ENCODE results near the gene SLC9A9.

The SLC9A9 gene

DNA sequence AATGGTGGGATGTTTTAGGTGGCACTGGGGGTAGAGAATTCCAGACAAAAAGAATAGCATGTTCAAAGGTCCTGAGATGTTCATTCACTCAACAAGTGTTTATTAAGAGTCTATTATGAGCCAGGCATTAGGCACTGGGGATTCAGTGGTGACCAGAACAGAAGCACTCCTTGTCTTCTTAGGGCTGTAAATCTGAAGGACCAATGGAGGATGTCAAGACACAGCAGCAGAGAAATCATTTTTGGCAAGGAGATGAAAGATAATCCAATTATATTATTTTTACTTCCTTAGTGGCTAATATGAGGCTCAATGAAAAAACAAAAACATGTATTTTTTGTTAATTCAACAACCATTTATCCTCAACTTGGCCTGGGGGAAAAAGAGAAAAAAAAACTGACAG, 218.5 kb downstream of the SLC9A9 start:
- TF ChIP-seq ZNF274 (IDR thresholded peaks at IDR 0.05; ENCODE audit: low read depth, low read length): no peak
- no peak overlapping the region for H3K4me3 ChIP-seq (ENCODE audit: low read length)

DNA sequence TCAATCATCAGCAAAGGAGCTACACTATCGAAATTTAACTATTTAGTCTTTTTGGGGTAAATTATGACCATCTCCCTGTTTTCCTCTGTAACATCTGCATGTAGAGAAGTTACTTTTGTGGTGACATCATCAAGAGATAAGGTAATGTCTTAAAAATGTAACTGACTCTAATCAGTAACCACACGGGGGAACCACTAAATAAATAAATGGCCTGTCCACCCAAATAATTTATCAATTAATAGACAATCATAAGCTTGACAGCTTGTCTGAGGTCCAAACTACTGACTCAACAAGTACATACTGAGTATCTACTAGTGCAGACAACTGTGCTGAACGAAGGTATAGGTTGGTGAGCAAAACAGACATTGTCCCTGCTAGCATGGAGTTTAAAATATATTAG, 219.3 kb downstream of the SLC9A9 start:
- no peak overlapping the region for H3K4me3 ChIP-seq (ENCODE audit: low read length)
- no peak for TF ChIP-seq ZNF274 (IDR thresholded peaks at IDR 0.05; ENCODE audit: low read depth, low read length)

DNA sequence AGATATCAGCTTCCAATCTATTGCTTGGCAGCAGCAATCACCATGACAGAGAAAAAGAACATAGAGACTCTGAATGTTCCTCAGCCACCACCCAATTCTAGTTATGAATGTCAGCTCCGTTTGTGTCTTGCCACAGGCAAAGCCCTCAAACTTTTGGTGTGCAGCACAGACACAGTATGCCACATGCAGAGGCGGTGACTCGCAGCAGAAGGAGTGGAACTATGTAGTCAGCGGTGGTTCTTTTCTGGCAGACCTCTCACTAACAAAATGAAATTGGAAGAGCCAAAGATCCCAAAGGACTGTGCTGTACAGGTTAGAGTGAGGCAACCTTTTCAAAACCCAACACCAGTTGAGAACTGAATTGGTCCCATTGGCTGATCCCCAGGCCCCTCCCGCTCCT, 220.9 kb downstream of the SLC9A9 start:
- TF ChIP-seq ZNF274 (IDR thresholded peaks at IDR 0.05; ENCODE audit: low read depth, low read length): no peak
- H3K4me3 ChIP-seq (ENCODE audit: low read length): no peak overlapping the region

DNA sequence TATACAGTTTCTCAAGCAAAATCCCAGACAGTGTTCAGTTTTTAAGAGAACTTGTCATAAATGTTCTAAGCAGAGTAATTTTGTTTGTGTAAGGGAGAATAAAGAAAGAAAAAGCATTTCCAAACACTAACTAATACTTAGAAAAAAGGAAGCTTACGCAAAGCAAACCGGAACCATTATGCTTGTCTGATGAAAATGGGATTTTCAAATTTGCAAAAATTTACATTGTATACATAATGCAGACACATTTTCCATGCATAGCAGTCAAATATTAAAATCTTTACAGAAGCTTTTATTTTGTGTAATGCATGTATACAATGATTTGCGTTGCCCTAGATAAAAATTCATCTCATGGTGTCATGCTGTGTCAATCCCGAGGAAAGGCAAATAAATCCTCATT, 229.0 kb downstream of the SLC9A9 start:
- H3K4me3 ChIP-seq (ENCODE audit: low read length): no peak overlapping the region
- no peak for TF ChIP-seq ZNF274 (IDR thresholded peaks at IDR 0.05; ENCODE audit: low read depth, low read length)

DNA sequence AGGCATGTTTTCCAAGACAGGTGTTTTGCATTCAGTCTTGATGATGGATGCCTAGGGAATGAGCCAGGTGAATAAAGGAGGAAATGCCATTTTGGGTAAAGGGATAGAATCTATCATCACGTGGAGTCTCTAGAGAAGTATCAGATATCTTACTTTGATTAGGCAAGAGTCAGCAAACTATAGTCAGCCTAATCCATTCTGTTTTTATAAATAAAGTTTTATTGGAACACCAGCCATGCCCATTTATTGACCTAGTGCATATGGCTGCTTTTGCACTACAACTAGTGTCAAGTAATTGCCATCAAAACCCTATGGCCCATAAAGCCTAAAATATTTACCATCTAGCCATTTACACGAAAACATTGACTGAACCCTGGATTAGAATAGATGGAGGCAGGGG, 231.2 kb downstream of the SLC9A9 start:
- no peak for TF ChIP-seq ZNF274 (IDR thresholded peaks at IDR 0.05; ENCODE audit: low read depth, low read length)
- H3K4me3 ChIP-seq (ENCODE audit: low read length): no peak overlapping the region

DNA sequence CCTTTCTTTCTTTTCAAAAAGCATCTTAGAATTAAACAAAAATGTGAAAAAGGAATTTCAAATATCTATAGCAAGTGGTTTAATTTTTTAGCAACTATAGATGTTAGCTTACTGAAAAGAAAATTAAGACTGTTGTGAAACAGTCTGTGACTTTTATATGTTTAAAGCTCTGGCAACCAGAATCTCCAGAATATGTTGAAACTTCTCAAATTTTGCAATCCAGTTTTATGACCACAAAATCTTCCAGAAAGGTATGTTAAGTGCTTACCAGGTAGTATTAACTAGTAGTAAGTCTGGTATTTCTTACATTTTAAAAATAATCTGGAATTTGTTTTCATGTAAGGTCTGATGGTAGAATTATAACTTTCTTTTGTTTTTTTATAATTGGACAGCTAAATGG, 235.0 kb downstream of the SLC9A9 start:
- no peak for TF ChIP-seq ZNF274 (IDR thresholded peaks at IDR 0.05; ENCODE audit: low read depth, low read length)
- no peak overlapping the region for H3K4me3 ChIP-seq (ENCODE audit: low read length)

DNA sequence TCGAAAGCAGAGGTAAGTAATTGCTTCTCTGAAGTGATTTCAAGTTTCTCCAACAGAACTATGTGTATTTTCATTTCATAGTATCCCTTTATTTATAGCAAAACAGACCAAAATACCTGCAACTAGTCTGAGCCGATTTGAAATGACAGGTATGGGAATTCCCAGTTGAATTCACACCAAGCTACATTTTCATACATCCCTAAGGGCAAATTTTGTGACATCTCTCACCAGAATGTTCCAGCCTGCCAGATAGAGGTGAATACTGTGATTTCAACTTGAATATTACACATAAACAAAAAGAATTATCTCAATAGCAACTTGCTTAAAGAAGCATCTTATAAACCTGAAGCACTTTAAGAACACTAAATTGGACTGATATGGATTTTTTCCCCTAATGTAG, 235.7 kb downstream of the SLC9A9 start:
- H3K4me3 ChIP-seq (ENCODE audit: low read length): no peak overlapping the region
- TF ChIP-seq ZNF274 (IDR thresholded peaks at IDR 0.05; ENCODE audit: low read depth, low read length): no peak

DNA sequence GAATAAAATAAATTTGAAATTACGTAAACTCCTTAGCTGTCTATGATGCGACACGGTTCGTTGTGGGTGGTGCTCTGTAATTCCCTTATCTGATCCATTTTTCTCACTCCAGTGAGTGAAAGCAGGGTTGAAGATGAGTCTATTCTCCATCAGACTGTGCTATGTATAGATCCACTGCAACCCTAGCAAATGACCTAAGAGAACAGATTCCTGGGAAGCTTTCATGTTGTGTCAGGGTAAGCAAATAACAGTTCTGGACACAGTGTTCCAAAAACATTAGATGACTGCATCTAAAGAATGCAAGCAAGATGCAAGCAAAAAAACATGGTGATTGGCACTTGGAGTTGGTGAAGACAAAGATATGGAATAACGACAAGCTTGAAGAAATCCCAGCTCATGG, 239.3 kb downstream of the SLC9A9 start:
- no peak for TF ChIP-seq ZNF274 (IDR thresholded peaks at IDR 0.05; ENCODE audit: low read depth, low read length)
- no peak overlapping the region for H3K4me3 ChIP-seq (ENCODE audit: low read length)

DNA sequence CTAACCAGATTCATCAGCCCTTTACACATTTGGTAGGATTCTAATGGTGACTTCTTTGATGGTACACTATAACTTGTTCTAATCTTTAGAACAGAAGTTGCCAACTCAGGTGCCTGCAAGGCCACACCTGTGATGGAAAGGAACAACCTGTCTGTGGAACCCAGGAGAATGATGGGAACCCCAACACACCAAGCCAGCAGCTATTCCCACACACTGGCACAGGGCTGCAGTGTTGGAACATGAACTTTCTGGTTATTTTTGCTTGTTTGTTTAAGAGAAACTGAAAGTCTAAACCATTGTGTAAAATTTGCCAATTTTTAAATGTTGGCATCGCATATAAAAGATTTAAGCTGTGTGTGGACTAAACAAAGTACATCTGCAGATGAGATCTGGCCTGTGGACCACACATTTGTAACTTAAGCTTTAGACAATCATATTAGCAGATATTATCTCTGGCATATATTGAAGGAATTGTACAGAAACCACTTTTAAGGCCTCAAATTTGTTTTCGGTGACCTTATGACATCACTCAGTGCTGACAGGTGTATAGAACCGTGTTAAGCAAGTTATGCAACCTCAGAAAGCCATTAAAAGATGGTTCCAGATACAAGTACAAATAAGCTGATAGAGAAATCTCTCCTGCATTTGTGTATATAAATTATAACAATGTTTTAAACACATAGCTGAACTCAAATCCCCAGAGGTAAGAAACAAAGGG, 242.9 kb downstream of the SLC9A9 start:
- H3K4me3 ChIP-seq (ENCODE audit: low read length): no peak overlapping the region; the same call in 1 of the 2 replicates
- TF ChIP-seq ZNF274 (IDR thresholded peaks at IDR 0.05; ENCODE audit: low read depth, low read length): no peak

DNA sequence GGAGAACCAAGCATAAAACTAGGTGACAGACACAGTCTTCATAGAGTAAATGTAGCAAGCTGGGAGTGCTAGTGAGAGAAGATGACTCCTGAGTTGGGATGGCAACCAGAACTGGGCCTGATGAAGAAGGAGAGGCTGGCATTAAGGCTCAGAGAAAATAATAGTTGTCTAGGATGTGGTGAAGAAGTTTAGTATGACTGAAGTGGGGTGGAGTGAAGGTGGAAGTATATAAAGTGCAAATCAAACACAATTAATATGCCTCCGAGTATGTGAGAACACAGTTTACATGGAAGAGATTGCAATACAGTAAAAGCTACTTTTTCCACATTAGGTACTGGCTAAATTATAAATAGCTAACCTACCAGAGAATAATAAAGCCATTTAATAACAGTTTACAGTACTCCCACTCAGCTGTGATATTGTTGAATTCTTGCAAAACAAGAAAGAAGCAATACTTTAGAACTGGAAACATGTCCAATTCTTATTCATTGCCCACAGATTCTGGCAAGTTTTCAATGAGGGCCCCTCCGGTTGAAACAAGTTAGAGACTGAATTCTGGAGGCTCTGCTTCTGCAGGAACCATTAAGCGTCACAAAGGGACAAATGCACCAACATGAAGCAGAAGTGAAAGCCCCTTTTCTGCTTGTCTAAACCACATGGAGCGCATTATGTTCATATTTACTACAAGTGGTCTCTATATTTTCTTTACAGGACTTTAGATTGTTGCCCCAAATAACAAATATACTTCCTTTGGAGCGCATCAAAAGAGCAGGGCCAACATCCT, 243.7 kb downstream of the SLC9A9 start:
- no peak for TF ChIP-seq ZNF274 (IDR thresholded peaks at IDR 0.05; ENCODE audit: low read depth, low read length)
- no peak overlapping the region for H3K4me3 ChIP-seq (ENCODE audit: low read length)

DNA sequence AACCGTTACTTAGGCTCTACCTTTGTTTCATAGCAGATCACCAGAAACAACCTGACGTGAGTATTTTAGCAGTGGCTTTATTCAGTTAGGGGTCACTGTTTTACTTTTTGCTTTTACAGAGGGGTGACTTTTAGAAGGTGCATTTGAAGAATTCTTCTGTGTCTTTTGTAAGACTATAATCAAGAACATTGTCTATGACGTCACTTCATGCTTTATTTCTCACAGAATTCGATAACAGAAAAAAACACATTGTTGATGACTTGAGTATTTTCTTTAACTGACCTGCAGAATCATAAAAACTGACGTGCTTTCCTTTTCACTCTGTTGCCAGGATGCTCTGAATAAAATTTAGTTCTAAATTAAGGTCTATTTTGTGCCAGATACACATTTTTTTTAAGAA, 244.5 kb downstream of the SLC9A9 start:
- no peak for TF ChIP-seq ZNF274 (IDR thresholded peaks at IDR 0.05; ENCODE audit: low read depth, low read length)
- H3K4me3 ChIP-seq (ENCODE audit: low read length): no peak overlapping the region

DNA sequence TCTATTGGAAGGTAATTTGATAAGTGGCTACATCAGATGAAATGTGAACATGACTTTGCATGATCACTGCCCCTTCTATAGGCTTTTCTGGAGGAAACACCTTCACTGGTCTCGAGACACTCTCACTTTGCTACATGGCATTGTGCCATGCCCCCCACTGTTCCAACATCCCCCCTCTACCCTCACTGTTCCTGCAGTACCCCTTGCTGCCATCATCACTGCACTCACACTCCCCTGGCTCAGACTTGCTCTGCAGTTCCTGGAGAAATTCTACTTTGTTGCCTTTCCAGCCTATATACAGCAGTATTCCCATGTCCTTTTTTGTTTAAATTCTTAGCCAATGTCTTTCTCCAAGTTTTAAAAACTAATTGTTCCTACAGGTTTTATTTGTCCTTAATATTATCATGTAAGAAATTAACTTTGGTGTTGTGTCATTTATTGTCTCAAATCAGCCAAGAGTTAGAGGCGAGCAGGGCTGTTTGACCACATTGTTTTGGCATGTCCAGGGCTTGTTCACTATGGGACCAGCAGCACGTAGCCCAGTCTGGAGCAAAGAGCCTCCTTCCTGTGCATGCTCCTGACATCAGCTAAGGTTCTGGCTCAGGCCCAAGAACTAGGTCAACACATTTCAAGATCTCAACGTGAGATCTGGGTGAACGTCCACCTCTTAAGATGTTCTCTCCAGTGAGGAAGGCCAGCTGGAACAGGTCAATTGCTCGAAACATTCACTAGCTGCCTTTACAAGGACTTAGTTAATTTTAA, 246.4 kb downstream of the SLC9A9 start:
- no peak overlapping the region for H3K4me3 ChIP-seq (ENCODE audit: low read length)
- TF ChIP-seq ZNF274 (IDR thresholded peaks at IDR 0.05; ENCODE audit: low read depth, low read length): no peak

DNA sequence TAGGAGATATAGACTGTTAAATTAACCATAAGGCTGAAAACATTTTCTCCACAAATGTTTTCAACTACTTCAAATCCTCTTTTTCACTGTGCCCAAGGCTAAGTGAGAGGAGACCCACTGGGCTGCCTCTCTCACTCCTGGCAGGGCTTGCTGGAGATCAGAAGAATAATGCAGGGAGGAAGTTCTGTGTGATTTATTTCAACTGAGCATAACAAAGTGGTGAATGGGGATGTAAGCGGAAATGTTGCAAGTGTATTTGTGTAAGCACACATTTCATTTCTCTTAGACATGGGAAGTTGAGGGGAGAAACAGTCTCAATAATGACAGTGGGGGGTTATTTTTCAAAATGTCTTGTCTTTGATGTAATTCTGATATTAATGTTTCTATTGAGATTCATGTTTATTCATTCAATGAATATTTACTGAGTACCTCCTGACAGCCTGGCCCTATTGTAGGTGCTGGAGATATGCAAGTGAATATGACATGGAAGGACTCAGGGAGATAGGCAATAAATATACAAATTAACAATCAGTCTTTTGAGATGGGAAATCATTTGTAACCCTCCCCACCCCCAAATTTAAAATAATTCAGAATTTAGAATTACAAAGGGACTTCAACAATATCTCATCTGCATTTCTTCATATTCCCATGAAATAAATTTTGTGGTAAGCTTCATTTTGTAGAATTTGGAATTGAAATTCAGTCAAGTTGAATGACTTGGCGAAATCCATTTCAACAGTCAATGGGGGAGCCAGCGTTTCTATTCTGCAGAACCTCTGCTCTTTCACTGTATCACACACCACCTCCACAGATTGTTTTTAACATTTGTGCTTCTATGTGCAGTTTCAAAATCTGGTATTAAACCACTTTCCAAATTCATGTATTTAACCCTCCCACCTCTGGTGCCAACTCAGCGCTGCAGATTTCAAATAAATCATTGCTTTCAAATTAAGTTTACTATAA, 247.2 kb downstream of the SLC9A9 start:
- TF ChIP-seq ZNF274 (IDR thresholded peaks at IDR 0.05; ENCODE audit: low read depth, low read length): no peak
- no peak overlapping the region for H3K4me3 ChIP-seq (ENCODE audit: low read length)
